BLaER1 treated with 17β-estradiol and CSF1 and Interleukin-3, amounts not matched to agents 10 nM and 100 nM (cell line): ENCODE results near the gene ITCH.
"Not testable (repeated sequence)": the region's sequence is repeated elsewhere in the genome, so short reads cannot be mapped to it uniquely, and the experiment has no call there.

Experiments
- H3K27ac ChIP-seq, 11 experiments: shearing (Covaris generic); formaldehyde crosslinking; 2 replicates each; pipeline ENCODE4 v1.8.1; 2022
- H3K27me3 ChIP-seq, 11 experiments: shearing (Covaris generic); formaldehyde crosslinking; 2 replicates each; pipeline ENCODE4 v1.8.1; 2022
- H3K36me3 ChIP-seq, 11 experiments: shearing (Covaris generic); formaldehyde crosslinking; 2 replicates each; pipeline ENCODE4 v1.8.1; 2022
- H3K4me1 ChIP-seq, 10 experiments: shearing (Covaris generic); formaldehyde crosslinking; 2 replicates each; pipeline ENCODE4 v1.8.1; 2022
- H3K4me2 ChIP-seq, 11 experiments: shearing (Covaris generic); formaldehyde crosslinking; 2 replicates each; pipeline ENCODE4 v1.8.1; 2022
- H3K4me3 ChIP-seq, 10 experiments: shearing (Covaris generic); formaldehyde crosslinking; 2 replicates each; pipeline ENCODE4 v1.8.1; 2022
- H3K9ac ChIP-seq, 11 experiments: shearing (Covaris generic); formaldehyde crosslinking; 2 replicates each; pipeline ENCODE4 v1.8.1; 2022
- H3K9me3 ChIP-seq, 11 experiments: shearing (Covaris generic); formaldehyde crosslinking; replicated peaks in 1 of 11; 2 replicates each; pipeline ENCODE4 v1.8.1; 2022
- H4K20me1 ChIP-seq, 11 experiments: shearing (Covaris generic); formaldehyde crosslinking; 2 replicates each; pipeline ENCODE4 v1.8.1; 2022
- Cebpa-rat ChIP-seq, 11 experiments: shearing (Covaris generic); IDR thresholded peaks; 2 replicates each; pipeline ENCODE4 v1.8.1; 2022

Gene ITCH

DNA sequence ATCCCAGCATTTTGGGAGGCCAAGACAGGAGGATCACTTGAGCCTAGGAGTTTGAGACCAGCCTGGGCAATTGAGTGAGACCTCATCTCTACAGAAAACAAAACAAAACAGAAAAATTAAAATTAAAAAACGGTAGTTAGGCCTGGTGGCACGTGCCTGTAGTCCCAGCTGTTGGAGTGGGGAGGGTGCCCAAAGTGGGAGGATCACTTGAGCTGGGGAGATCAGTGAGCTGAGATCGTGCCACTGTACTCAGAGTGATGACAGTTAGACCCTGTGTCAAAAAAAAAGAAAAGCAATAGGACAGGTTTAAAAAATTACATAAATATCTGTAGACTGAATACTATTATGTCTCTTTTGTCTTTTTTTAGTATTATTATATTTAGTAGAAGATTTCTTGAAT lies 64.3 kb downstream of the ITCH start:
- no peak overlapping the region for H3K27ac ChIP-seq
- H3K27me3 ChIP-seq = no peaks in the 10 kb centered on the region
- no peak overlapping the region for H3K4me3 ChIP-seq
- H3K9ac ChIP-seq = no peak overlapping the region
- H3K36me3 ChIP-seq = peaks cover 83 to 97% (median 90%) of the 10 kb centered on the region in 11 experiments
- H3K4me1 ChIP-seq = peaks cover 0 to 13% (median 0%) of the 10 kb centered on the region in 10 experiments; a peak in 6 of 20 replicates
- H4K20me1 ChIP-seq = peaks cover 0 to 87% (median 6%) of the 10 kb centered on the region in 11 experiments; a peak in 11 of 22 replicates
- H3K9me3 ChIP-seq = no peaks in the 10 kb centered on the region
- no peak overlapping the region for H3K4me2 ChIP-seq
- no peak for TF ChIP-seq Cebpa-rat (IDR thresholded peaks at IDR 0.05)

DNA sequence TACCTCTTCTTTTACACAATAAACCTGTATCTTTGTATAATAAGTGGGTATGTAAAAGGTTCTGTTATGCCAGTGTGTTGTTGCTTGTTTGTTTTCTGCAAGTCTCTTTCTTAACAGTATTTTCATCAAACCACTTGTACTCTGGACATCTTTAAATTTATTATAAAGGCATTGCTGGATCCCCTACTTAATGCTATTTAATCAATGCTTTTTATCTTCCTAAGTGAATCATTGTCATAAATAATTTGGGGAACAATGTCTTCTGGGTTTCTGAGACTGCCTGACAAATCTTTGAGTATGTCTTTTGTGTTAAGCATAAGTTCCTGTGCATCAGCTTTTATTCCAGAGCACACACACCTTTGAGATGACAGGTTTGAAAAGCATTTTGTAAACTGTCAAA lies 64.7 kb downstream of the ITCH start:
- H3K4me1 ChIP-seq = peaks cover 0 to 13% (median 0%) of the 10 kb centered on the region in 10 experiments; a peak in 6 of 20 replicates
- no peak for TF ChIP-seq Cebpa-rat (IDR thresholded peaks at IDR 0.05)
- H3K27ac ChIP-seq = no peak overlapping the region

GRCh38 chr20:34431168-34431567 lies 68.1 kb downstream of the ITCH start:
- H3K4me1 ChIP-seq = peaks cover 21 to 36% (median 25%) of the 10 kb centered on the region in 10 experiments
- H3K4me3 ChIP-seq = no peak overlapping the region
- peaks cover 8 to 79% (median 19%) of the 10 kb centered on the region in 11 experiments; a peak in 15 of 22 replicates for H4K20me1 ChIP-seq
- H3K4me2 ChIP-seq = peak overlapping the region in 3 of 11 experiments; percentile 27 to 47 (median 28); a peak in 7 of 22 replicates
- peak in 2 of 11 experiments; percentile 20 to 39; a peak in 1 of 22 replicates for TF ChIP-seq Cebpa-rat (IDR thresholded peaks at IDR 0.05)
- no peaks in the 10 kb centered on the region for H3K27me3 ChIP-seq
- H3K36me3 ChIP-seq = peaks cover 56 to 86% (median 66%) of the 10 kb centered on the region in 11 experiments
- H3K27ac ChIP-seq = no peak overlapping the region
- H3K9ac ChIP-seq = no peak overlapping the region
- no peaks in the 10 kb centered on the region for H3K9me3 ChIP-seq

More for the DNA sequence above, 64.7 kb downstream of the ITCH start:
- Histone ChIP-seq H3K36me3 (peaks cover 83 to 97% (median 89%) of the 10 kb centered on the region in 11 experiments), H3K9me3 (no peaks in the 10 kb centered on the region), H3K4me2 (no peak overlapping the region), H3K27me3 (no peaks in the 10 kb centered on the region), H3K9ac (no peak overlapping the region), H3K4me3 (no peak overlapping the region), H4K20me1 (peaks cover 0 to 83% (median 6%) of the 10 kb centered on the region in 11 experiments; a peak in 11 of 22 replicates)

GRCh38 chr20:34432663-34433062 lies 69.6 kb downstream of the ITCH start:
- not testable (repeated sequence) for H3K27me3 ChIP-seq, H3K27ac ChIP-seq, H3K4me3 ChIP-seq, H3K4me2 ChIP-seq, H3K9me3 ChIP-seq, H3K9ac ChIP-seq
- Histone ChIP-seq H4K20me1 (peaks cover 9 to 79% (median 34%) of the 10 kb centered on the region in 11 experiments; a peak in 17 of 22 replicates), H3K4me1 (peaks cover 35 to 51% (median 40%) of the 10 kb centered on the region in 10 experiments), H3K36me3 (peaks cover 52 to 86% (median 60%) of the 10 kb centered on the region in 11 experiments)

- H4K20me1 ChIP-seq = peaks cover 2 to 79% (median 38%) of the 10 kb centered on the region in 11 experiments; a peak in 17 of 22 replicates
- peaks cover 39 to 56% (median 45%) of the 10 kb centered on the region in 10 experiments for H3K4me1 ChIP-seq
- TF ChIP-seq Cebpa-rat (IDR thresholded peaks at IDR 0.05) = no peak
- H3K4me3 ChIP-seq = no peak overlapping the region
- no peaks in the 10 kb centered on the region for H3K27me3 ChIP-seq
- no peak overlapping the region for H3K4me2 ChIP-seq
- H3K9me3 ChIP-seq = no peaks in the 10 kb centered on the region
- H3K36me3 ChIP-seq = peaks cover 51 to 86% (median 59%) of the 10 kb centered on the region in 11 experiments
- no peak overlapping the region for H3K9ac ChIP-seq
- H3K27ac ChIP-seq = no peak overlapping the region
These were observed 70.3 kb downstream of the ITCH start for GRCh38 chr20:34433391-34433790.

- H3K36me3 ChIP-seq = peaks cover 51 to 86% (median 61%) of the 10 kb centered on the region in 11 experiments
- TF ChIP-seq Cebpa-rat (IDR thresholded peaks at IDR 0.05) = no peak
- no peak overlapping the region for H3K9ac ChIP-seq
- H4K20me1 ChIP-seq = peaks cover 0 to 78% (median 38%) of the 10 kb centered on the region in 11 experiments; a peak in 16 of 22 replicates
- no peaks in the 10 kb centered on the region for H3K9me3 ChIP-seq
- peak overlapping the region; percentile 3 to 79 (median 71); a peak in 21 of 22 replicates for H3K4me2 ChIP-seq
- no peaks in the 10 kb centered on the region for H3K27me3 ChIP-seq
- H3K27ac ChIP-seq = peak overlapping the region in 2 of 11 experiments; percentile 9 to 41; a peak in 1 of 22 replicates
- H3K4me3 ChIP-seq = no peak overlapping the region
- H3K4me1 ChIP-seq = peaks cover 39 to 54% (median 45%) of the 10 kb centered on the region in 10 experiments
These were observed 72.5 kb downstream of the ITCH start for GRCh38 chr20:34435589-34435988.

DNA sequence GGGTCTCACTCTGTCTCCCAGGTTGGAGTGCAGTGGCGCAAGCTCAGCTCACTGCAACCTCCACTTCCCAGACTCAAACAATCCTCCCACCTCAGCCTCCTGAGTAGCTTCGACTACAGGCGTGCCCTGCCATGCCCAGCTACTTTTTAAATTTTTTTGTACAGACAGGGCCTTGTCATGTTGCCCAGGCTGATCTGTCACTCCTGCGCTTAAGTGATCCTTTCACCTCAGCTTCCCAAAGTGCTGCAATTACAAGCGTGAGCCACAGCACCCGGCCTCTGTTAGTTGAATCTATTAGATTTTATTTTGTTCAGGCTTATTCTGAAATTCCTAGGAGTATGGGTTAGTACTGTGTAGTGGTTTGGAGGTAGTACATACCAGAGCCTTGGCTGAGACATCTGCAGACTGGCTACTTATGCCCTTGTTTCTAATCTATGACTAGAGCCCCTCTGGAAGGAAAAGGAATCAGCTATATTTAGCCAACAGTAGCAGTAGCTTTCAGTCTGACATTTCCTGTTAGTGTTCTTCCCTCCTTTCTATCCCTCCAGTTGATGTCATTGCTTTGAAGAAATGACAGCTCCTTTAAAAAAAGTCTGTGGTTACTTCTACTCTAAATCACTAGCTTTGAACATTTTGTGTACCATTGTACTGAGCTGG lies 74.4 kb downstream of the ITCH start:
- Histone ChIP-seq H3K4me3 (no peak overlapping the region; a peak in 1 of 20 replicates), H3K4me2 (peak overlapping the region; percentile 54 to 79 (median 71)), H3K9me3 (no peaks in the 10 kb centered on the region), H4K20me1 (peaks cover 0 to 75% (median 38%) of the 10 kb centered on the region in 11 experiments; a peak in 16 of 22 replicates), H3K9ac (peak overlapping the region in 9 of 11 experiments; percentile 16 to 58 (median 36); a peak in 11 of 22 replicates), H3K27ac (peak overlapping the region in 10 of 11 experiments; percentile 0 to 48 (median 15); a peak in 10 of 22 replicates), H3K36me3 (peaks cover 61 to 89% (median 70%) of the 10 kb centered on the region in 11 experiments), H3K27me3 (no peaks in the 10 kb centered on the region), H3K4me1 (peaks cover 39 to 48% (median 43%) of the 10 kb centered on the region in 10 experiments)
- TF ChIP-seq Cebpa-rat (IDR thresholded peaks at IDR 0.05) = no peak

DNA sequence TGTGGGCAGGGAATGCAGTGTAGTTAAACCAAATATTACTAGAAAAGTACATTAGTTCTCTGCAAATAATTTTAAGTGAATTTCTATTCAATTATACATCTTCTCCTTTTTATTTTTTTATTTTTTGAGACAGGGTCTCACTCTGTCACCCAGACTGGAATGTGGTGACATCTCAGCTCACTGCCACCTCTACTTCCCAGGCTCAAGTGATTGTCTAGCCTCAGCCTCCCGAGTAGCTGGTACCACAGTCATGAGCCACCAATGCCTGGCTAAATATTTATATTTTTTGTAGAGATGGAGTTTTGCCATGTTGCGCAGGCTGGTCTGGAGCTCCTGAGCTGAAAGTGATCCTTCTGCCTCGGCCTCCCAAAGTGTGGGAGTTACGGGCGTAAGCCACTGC lies 76.1 kb downstream of the ITCH start:
- Histone ChIP-seq H3K27me3 (no peaks in the 10 kb centered on the region), H4K20me1 (peaks cover 0 to 65% (median 34%) of the 10 kb centered on the region in 11 experiments; a peak in 16 of 22 replicates), H3K36me3 (peaks cover 72 to 89% (median 75%) of the 10 kb centered on the region in 11 experiments), H3K27ac (no peak overlapping the region), H3K4me3 (no peak overlapping the region), H3K4me2 (no peak overlapping the region), H3K9me3 (no peaks in the 10 kb centered on the region), H3K4me1 (peaks cover 37 to 42% (median 40%) of the 10 kb centered on the region in 10 experiments), H3K9ac (no peak overlapping the region)
- no peak for TF ChIP-seq Cebpa-rat (IDR thresholded peaks at IDR 0.05)

DNA sequence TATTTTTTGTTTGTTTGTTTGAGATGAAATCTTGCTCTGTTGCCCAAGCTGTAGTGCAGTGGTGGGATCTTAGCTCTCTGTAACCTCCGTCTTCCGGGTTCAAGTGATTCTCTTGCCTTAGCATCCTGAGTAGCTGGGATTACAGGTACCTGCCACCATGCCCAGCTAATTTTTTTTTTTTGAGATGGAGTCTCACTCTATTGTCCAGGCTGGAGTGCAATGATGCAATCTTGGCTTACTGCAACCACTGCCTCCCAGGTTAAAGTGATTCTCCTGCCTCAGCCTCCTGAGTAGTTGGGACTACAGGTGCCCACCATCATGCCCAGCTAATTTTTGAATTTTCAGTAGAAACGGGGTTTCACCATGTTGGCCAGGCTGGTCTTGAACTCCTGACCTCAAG lies 78.3 kb downstream of the ITCH start:
- Histone ChIP-seq H3K4me1 (peaks cover 16 to 24% (median 20%) of the 10 kb centered on the region in 10 experiments), H3K36me3 (peaks cover 90 to 100% (median 95%) of the 10 kb centered on the region in 11 experiments), H4K20me1 (peaks cover 0 to 57% (median 19%) of the 10 kb centered on the region in 11 experiments; a peak in 16 of 22 replicates)
- not testable (repeated sequence) for H3K9me3 ChIP-seq, H3K27ac ChIP-seq, H3K9ac ChIP-seq, H3K4me2 ChIP-seq, H3K4me3 ChIP-seq, H3K27me3 ChIP-seq
